GM12875 (cell line): ENCODE results near the gene RUFY2.
A peak's percentile ranks its signal among the peaks of the same experiment; 100 is the strongest.

Experiments used
- H3K4me3 ChIP-seq: one replicate; pipeline ENCODE4 v1.5.1; 2011; ENCODE audit warnings: low read depth, low read length, control low read depth
- TF ChIP-seq, protein P1 (sequence below): IDR thresholded peaks from 2 replicates; pipeline ENCODE4 v1.5.1; 2011; ENCODE audit warnings: low read depth, mild to moderate bottlenecking, control low read depth, inconsistent platforms, low read length, moderate library complexity, borderline replicate concordance; ENCODE audit not compliant: insufficient read depth

RUFY2 gene

DNA sequence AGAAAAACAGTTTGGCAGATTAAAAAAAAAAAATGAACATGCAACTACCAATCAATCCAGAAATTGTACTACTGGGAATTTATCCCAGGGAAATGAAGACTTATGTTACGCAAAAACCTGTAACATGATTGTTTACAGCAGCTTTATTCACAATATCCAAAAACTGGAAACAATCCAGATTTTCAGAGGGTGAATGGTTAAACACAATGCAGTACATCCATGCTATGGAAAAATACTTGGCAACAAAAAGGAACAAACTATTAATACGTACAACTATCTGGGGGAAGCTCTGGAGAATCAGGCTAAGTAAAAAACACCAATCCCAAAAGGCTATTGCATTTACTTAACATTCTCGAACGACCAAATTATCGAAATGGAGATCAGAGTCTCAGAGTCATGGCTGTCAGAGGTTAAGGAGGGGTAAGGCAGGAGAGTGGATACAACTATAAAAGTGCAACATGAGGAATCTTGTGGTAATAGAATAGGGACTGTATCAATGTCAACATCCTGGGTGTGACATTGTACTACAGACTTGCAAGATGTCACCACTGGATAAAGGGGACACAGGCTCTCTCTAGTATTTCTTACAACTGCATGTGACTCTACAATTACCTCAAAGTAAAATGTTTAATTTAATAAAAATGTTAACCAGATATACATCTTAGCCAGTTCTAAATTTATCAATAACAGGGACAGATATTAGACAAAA lies 21.5 kb upstream of the RUFY2 start:
- H3K4me3 ChIP-seq = no peak overlapping the region
- TF ChIP-seq, protein P1, sequence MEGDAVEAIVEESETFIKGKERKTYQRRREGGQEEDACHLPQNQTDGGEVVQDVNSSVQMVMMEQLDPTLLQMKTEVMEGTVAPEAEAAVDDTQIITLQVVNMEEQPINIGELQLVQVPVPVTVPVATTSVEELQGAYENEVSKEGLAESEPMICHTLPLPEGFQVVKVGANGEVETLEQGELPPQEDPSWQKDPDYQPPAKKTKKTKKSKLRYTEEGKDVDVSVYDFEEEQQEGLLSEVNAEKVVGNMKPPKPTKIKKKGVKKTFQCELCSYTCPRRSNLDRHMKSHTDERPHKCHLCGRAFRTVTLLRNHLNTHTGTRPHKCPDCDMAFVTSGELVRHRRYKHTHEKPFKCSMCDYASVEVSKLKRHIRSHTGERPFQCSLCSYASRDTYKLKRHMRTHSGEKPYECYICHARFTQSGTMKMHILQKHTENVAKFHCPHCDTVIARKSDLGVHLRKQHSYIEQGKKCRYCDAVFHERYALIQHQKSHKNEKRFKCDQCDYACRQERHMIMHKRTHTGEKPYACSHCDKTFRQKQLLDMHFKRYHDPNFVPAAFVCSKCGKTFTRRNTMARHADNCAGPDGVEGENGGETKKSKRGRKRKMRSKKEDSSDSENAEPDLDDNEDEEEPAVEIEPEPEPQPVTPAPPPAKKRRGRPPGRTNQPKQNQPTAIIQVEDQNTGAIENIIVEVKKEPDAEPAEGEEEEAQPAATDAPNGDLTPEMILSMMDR = no peak

DNA sequence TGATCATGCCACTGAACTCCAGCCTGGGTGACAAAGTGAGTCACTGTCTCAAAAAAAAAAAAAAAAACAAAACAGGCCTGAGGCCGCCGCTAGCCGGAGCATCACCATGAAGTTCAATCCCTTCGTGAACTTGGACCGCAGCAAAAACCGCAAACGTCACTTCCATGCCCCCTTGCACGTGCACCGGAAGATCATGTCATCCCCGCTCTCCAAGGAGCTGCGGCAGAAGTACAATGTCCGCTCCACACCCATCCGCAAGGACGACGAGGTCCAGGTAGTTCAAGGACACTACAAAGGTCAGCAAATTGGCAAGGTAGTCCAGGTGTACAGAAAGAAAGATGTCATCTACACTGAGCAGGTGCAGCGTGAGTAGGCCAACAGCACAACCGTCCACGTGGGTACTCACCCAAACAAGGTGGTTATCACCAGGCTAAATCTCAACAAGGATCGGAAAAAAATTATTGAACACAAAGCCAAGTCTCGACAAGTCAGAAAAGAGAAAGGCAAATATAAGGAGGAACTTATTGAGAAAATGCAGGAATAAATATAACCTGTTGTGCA lies 17.5 kb upstream of the RUFY2 start:
- TF ChIP-seq, protein P1 = no peak

DNA sequence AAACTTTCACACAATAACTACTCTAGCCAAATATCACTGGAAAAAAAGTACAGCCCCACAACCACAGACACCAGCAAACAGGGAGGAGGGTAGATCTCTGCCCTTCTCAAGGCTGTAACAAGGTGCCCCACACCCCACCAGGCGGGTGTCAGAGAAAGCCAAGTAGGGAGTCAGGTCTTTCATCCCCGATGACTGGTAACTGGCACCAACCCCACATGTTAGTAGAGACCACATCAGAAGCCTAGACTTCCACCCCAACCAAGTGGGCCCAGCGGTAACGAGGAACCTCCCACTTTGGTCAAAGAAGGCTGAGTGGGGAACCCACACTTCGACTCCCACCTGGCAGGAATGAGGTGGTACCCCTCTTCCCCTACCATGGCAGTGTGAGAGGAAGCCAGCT lies 16.4 kb upstream of the RUFY2 start:
- H3K4me3 ChIP-seq = no peak overlapping the region
- TF ChIP-seq, protein P1 = no peak

More for the DNA sequence above, 17.5 kb upstream of the RUFY2 start:
- H3K4me3 ChIP-seq = no peak overlapping the region

DNA sequence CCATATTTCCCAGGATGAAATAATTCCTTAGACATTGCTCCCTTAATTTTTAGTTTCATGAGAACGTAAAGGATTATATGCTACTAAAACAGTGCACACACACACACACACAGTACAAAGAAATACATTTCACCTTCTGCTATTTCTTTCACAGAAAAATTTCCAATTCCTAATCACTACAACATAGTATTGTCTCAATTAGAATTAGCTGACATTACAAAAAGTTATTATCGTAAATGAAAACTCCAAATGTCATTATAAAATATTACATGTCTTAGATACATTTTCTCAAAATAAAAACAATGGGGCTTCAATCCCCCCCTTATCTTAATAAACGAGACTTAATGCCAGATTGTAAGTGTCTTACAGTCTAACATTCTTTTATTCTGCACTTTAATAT lies 12.3 kb upstream of the RUFY2 start:
- TF ChIP-seq, protein P1 = no peak
- no peak overlapping the region for H3K4me3 ChIP-seq

DNA sequence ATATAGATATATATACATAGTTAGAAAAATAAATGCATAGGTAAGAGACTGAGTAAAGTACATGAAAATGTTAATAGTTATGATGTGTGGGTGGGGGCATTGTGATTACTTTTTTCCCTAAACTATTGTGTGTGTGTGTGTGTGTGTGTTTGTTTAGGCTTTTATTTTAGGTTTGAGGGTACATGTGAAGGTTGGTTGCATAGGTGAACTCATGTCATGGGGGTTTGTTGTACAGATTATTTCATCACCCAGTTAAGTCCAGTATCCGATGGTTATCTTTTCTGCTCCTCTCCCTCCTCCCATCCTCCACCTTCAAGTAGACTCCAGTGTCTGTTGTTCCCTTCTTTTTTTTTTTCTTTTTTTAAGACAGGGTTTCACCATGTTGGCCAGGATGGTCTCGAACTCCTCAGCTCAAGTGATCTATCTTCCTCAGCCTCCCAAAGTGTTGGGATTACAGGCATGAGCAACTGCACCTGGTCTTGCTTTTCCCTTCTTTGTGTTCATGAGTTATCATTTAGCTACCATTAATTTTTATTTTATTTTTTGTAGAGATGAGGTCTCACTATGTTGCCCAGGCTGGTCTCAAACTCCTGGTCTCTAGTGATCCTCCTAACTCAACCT lies 1.9 kb upstream of the RUFY2 start:
- TF ChIP-seq, protein P1 = no peak

DNA sequence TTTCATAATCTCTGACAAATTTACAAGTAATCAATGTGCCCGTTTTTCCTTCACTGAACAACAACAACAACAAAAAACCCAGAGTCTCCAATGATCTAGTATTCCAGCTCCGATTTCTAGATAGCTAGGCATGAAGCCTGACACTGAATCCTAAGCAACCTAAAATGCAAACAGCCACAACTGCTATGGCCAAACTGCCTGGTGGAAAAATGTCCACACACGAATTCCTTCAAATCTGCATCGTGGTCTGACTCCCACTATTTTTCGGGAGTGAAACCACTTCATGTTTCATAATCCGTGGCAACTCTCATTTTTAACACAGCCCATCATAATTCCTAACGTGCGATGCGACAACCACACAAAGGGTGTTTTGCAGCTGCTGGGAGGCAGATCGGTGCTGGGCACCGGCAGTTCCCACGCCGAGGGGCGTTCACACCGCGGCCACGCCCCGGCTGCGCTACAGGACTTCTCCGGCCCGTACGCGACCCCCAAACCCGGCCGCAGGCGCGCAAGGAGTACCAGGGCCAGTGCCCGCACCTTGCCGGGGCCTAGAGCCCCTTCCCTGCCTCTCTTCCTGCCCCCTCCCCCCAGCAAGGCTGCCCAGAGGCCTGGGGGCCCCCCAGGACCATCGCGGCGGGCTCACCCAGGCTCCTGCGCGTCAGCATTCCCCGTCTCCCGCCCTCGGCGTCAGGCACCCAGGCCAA lies 814 bp downstream of the RUFY2 start:
- H3K4me3 ChIP-seq = peak overlapping the region; percentile 98
- TF ChIP-seq, protein P1 = no peak

More for the DNA sequence above, 1.9 kb upstream of the RUFY2 start:
- H3K4me3 ChIP-seq = no peak overlapping the region
